ENCODE results near the gene PAX3.

Gene PAX3

GRCh38 chr2:222238072-222238471 lies 60.7 kb downstream of the PAX3 start:
- DNase-seq (ENCODE audit: insufficient read length, low spot score) (no peak), FAIRE-seq (no peak)

DNA sequence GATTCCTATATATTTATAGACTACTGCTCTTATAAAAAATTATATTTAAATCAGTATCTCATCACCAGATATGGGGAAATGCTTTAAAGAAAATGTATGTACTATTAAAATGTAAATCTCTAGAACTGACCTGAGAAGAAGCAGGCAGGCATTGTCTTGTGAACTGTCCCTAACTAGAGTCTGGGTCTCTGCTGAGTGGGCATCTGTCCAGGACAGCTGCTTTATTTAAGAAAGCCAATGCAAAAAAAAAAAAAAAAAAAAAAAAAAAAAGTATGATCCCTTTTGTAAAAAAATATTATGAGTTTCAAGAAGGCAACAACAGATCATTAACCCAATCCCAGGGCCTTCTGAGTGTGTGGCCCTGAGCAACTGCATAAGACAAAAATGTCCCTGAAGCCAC lies 66.0 kb downstream of the PAX3 start:
- no peak for DNase-seq (ENCODE audit: insufficient read length, low spot score)
- FAIRE-seq = no peak

GRCh38 chr2:222232372-222232771 lies 66.4 kb downstream of the PAX3 start:
- no peak for DNase-seq (ENCODE audit: insufficient read length, low spot score)
- FAIRE-seq = no peak

DNA sequence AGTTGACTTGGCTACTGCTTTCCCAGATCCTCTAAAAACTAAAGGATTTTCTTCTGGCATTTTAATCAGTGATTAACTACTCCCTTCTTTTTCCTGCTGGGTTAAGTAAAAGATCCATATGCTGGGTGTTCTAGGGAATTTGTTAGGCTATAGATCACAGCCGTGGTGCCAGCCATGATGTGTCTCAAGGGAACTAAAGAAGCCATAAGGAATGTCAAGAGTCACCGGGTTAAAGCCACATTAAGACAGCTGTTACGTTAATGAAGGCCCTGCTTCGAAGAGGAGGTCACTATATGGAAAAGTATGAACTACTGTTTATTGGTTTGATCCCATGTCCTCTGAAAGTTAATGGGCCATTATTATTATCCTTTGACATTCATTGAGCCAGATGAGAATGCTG lies 70.7 kb downstream of the PAX3 start:
- DNase-seq (ENCODE audit: insufficient read length, low spot score) (no peak), FAIRE-seq (no peak)

DNA sequence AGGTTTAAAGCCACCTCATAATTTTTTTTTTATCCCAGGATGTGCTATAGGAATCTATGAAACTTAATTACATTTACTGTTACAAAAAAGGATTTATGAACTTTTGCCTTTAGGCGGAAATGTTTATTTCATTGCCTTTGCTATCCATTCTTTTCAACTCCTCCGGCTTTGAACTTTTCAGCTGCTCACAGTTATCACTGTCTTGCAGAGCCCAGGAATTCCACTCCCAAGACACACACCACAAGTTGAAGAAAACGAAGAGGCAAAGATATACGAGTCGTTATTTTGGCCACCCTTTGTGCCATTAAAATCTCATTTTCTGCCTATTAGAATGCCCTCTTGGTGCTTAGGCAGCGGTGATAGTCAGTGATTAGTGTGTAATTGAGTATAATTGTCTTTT lies 80.0 kb downstream of the PAX3 start:
- FAIRE-seq (no peak), DNase-seq (ENCODE audit: insufficient read length, low spot score) (no peak)

DNA sequence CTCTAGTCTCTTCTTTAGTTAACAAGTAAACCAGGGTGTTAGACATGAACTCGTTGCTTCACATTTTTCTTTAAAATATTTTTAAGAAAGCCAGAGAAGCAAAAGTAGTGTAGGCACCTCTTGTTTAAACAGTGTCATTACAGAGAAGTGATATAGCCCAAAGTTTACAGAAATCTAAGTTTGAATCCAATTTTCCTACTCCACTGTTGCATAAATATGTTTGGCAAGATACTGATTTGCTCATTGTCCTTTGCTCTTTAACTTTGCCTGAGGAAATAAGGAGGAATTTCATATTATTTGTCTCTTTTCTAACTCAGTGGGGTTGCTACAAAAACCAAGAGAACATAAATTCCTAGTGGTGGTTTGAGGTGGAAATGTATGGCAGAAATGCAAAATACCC lies 81.1 kb downstream of the PAX3 start:
- FAIRE-seq = no peak
- no peak for DNase-seq (ENCODE audit: insufficient read length, low spot score)

- FAIRE-seq = no peak
- no peak for DNase-seq (ENCODE audit: insufficient read length, low spot score)
These were observed 83.9 kb downstream of the PAX3 start for GRCh38 chr2:222214885-222215284.

DNA sequence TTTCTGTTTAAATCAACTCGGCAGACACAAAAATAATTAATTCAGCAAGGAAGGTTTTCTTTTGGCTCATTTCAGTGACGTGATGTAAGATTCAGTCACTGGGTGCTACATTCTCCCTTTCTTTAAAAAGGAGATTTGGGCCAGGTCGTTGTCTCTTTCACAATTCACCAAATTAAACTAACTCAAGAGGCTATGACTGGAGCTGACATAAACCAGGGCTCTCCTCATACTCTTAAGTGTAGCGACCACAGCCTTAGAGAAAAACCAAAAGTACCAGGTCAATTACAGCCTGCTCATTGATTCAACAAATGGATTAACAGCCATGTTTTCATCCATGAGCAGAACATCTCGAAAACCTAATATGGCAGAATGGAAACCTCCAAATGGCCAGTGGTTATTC lies 85.7 kb downstream of the PAX3 start:
- DNase-seq (ENCODE audit: insufficient read length, low spot score) (no peak), FAIRE-seq (no peak)

- no peak for DNase-seq (ENCODE audit: insufficient read length, low spot score)
- FAIRE-seq = no peak
These were observed 86.2 kb downstream of the PAX3 start for GRCh38 chr2:222212571-222212970.

GRCh38 chr2:222208010-222208690 lies 90.6 kb downstream of the PAX3 start:
- FAIRE-seq = no peak
- DNase-seq (ENCODE audit: insufficient read length, low spot score) = no peak

- DNase-seq (ENCODE audit: insufficient read length, low spot score) (no peak), FAIRE-seq (no peak)
These were observed 93.7 kb downstream of the PAX3 start for GRCh38 chr2:222205136-222205535.

DNA sequence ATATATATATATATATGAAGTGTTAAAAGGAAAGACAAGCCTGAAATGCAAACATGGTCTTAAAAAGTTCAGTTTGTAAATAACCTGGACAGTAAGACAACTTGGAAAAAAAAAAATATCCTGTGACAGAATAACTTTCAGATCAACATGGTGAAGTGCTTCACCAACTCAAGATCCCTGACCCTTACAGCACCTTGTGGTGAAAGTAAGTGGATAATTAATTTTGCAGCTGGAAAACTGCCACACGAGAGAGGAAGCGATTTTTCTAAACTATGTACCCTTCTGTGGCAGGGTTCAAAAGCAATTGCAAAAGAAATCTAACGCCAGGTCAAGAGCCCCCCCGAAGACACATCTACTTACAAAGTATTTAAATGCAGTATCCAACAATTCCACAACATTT lies 95.8 kb downstream of the PAX3 start:
- no peak for FAIRE-seq
- DNase-seq (ENCODE audit: insufficient read length, low spot score) = no peak

DNA sequence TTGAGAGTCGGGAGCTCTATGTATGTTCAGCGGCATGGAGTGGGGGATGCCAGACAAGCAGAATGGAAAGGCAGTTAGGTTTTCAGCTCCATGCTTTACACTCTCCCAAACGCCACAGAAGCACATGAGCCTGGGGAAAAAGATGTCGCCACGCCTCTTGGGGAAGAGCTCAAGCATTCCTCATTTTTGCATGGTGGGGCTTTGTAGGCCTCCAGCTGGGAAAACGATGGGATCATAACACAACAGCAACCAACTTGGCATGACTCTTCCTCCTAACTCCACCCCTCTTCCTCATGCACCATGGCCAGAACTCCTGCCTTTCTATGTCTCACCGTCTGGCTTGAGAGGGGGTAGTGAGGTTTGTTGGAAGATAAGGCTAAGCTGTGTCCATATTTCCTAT lies 102.6 kb downstream of the PAX3 start:
- FAIRE-seq = no peak
- DNase-seq (ENCODE audit: insufficient read length, low spot score) = no peak

- DNase-seq (ENCODE audit: insufficient read length, low spot score) (no peak), FAIRE-seq (no peak)
These were observed 104.1 kb downstream of the PAX3 start for GRCh38 chr2:222194669-222195068.

DNA sequence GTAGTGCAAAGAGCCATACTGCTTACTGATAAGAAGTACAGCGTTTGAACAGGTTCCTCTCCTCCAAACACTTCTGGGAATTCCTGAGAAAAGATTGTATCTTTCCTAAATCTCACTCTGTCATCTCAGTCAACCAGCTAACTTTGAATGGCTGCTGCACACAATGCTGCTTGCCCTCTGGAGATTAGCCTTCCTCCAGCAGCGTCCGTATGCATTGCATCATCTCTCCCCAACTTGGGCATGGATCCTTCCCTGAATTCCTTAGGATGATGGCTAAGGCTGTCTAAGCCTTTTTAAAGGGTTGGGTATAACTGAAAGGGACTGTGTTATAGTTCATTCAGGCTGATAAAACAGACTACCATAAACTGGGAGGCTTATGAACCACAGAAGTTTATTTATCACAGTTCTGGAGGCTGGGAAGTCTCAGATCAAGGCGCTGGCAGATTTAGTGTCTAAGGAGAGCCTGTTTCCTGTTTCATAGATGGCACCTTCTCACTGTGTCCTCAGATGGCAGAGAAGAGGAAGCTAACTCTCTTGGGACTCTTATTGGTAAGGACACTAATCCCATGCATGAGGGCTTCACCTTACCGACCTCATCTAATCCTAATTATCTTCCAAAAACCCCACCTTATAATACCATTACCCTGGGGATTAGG lies 105.3 kb downstream of the PAX3 start:
- no peak for DNase-seq (ENCODE audit: insufficient read length, low spot score)
- FAIRE-seq = no peak

- no peak for FAIRE-seq
- no peak for DNase-seq (ENCODE audit: insufficient read length, low spot score)
These were observed 118.2 kb downstream of the PAX3 start for GRCh38 chr2:222180619-222181018.

DNA sequence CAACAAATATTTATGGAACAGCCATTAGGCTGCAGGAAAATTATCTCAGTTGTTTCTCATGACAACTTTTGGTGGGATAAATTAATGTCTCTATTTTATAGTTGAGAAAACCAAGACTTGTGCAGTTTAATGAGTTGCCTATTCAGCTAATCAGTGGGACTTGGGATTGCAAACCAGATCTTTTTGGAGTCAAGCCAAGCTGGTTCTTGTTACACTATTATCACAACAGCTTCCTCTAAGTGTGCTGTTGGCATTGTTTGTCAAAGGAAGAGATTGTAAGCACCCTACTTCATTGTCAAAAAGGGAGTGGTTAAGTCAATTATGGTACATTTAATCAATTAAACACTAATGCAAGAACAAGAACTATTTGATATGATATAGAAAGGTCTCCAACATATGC lies 119.2 kb downstream of the PAX3 start:
- DNase-seq (ENCODE audit: insufficient read length, low spot score) (no peak), FAIRE-seq (no peak)

DNA sequence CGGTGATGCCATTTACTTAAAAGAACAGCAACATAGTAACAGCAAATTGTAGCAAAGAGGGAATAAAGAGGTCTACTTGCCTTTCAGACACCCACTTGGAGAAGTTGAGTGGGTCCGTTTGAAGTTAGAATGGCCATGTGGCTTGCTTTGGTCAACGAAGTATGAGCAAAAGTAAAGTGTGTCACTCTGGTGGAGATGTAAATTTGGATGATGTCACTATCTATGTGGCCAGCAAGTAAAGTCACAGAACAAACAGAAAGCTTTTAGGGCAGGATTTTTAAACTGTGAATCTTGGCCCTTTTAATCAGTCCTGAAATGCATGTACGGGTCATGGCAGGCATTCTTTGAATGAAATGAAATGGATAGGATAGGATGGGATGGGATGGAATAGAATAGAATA lies 120.3 kb downstream of the PAX3 start:
- DNase-seq (ENCODE audit: insufficient read length, low spot score) (no peak), FAIRE-seq (no peak)

DNA sequence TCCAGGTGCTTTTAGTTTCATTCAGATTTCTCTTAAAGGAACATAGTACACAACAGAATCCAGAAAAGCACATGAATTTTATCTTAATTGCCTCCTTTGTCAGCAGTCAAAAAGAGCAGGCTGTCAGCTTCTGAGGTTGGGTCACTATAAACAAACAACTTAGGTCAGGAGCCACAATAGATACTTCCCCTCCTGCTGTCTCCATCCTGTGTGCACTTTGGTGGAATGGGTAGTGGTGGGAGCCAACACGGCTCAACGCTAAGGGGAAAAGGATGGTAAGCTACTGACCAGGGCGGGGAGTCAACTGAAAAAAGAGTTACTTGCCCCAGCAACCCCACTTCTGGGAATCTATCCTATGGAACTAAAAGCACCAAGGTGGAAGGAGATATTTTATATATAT lies 121.9 kb downstream of the PAX3 start:
- no peak for DNase-seq (ENCODE audit: insufficient read length, low spot score)
- no peak for FAIRE-seq

DNA sequence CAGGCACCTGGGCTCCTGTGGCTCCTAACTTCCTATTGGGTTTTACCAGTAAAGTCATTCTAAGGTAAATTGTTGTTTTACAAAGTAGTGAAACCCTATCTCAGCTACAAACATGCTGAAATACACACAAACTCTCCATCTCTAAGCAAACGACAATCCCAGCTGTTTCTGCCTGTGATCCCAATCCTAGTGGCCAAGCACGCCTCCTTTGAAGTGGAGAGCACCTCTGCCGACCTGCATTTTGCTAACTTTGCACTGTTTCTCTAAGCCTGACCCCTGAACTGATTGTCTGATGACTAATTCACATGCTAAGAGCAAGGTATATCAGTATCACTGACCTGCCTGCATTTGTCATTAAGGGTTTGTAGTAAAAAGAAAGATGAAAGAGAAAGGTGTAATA lies 124.3 kb downstream of the PAX3 start:
- DNase-seq (ENCODE audit: insufficient read length, low spot score) = no peak
- FAIRE-seq = no peak

DNA sequence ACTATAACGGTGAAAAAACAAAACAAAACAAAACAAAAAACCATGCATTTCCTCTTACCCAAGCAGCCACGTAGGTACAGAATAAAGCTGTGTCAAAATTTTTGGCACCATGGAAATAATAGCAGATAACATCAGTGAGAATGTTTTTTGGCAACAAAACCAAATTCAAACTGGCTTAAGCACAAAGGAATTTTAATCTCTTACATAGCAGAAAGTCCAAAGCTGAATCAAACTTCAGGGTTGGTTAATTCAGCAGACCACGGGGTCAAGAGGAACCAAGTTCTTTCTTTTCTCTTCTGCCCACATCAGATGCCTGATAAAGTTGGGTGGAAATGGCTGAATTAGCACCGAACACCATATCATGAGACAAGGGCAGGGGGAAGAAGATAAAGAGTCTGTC lies 129.5 kb downstream of the PAX3 start:
- DNase-seq (ENCODE audit: insufficient read length, low spot score) (no peak), FAIRE-seq (no peak)

- no peak for DNase-seq (ENCODE audit: insufficient read length, low spot score)
These were observed 131.0 kb downstream of the PAX3 start for GRCh38 chr2:222167762-222168161.

GRCh38 chr2:222160944-222161343 lies 137.9 kb downstream of the PAX3 start:
- no peak for FAIRE-seq

More at GRCh38 chr2:222167762-222168161, 131.0 kb downstream of the PAX3 start:
- no peak for FAIRE-seq

More at GRCh38 chr2:222160944-222161343, 137.9 kb downstream of the PAX3 start:
- DNase-seq (ENCODE audit: insufficient read length, low spot score) = no peak

Data from HTR-8/SVneo (cell line).